CD1c-positive myeloid dendritic cell (primary cell): ENCODE measurements around the gene TMED6.

Experiments
- DNase-seq: peaks from one replicate; pipeline ENCODE4 v3.0.0-alpha.2; 2016; ENCODE audit errors: extremely low spot score

The TMED6 gene

DNA sequence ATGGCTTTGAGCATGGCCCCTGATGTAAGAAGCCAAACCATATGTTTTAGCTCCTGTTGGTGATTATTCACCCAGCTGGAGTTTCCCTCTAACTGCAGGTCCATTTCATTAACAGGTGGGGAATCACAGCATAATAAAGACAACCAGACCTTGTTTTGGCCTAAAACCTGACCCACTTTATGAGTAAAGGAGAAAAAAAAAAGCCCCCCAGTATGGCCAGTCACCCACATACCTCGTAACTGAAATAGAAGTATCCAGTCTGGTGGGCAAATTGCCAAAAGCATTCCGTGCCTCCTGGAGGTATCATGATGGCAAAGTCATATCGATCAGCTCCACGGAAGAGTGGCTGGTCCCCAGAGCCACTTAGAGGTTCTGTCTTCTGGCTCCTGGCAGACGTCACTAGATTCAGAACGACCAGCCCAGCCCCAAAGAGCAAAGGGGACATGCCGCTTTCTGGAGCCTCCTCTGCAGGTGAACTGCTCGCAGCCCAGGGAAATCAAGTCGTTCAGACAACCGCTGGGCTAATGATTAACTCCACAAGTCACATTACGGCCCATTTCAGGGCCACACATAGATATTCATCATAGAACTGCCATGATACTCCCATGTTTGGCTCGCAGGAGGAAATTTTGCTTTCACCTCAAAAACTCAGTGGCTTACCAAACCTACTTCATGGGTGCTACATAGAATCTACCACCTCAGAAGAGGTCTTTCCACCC lies at the start of gene TMED6:
Gene TMED6 (minus strand): TSS at position 478 of the 719 bp plus-strand sequence. CDS start 33 bp downstream, at position 445.
- DNase-seq = no peak

- no peak for DNase-seq
Measured at GRCh38 chr16:69399361-69399760, 47.8 kb upstream of the TMED6 start.

GRCh38 chr16:69397821-69398521 lies 46.4 kb upstream of the TMED6 start:
- peak; percentile 43 for DNase-seq

GRCh38 chr16:69396187-69397061 lies 44.8 kb upstream of the TMED6 start:
- DNase-seq = peak; percentile 91

- DNase-seq = no peak
Measured at GRCh38 chr16:69395859-69396186, 44.2 kb upstream of the TMED6 start.

DNA sequence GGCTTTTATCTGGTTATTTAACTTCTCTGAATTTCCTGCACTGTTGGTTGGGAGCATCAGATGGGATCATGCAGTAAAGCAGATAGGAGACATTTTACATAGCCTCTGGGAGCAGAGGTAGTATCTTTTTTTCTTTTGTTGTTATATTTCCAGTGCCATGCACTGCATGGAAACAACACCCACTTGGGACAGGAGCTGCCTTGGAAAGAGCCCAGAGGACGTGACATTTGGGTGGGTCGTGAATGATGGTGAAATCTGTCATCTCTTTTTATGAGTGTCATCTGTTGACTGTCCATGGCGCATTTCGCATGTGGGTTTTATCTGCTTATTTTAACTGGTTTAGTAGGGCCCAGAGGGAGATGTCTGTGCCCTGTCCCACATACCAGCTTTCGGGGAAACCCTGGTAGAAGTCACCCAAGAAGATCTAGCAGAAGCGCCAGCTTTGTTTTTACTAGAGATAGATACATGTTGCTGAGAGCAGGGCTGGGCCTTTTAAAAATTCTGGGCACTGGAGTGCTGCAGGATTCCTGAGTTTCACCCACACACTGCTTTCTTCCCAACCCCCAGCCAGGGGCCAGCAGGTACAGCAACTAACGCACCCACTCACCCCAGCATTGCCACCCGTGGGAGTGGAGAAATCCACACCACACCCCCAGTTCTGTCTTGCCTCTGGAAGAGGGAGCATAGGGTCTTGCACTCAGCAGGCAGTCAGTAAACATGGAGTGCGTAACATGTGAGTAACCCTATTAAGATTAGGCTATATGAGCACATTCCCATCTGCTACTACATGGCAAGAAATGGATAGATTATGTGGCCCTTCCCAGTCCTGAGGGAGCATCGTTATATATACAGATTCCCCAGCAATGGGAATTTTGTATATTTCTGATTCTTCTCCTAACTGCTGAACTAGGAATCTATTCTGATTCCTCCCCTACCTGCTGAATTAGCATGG lies 42.6 kb upstream of the TMED6 start:
- DNase-seq = no peak

- no peak for DNase-seq
Measured at GRCh38 chr16:69386596-69386995, 35.0 kb upstream of the TMED6 start.

GRCh38 chr16:69384974-69385373 lies 33.4 kb upstream of the TMED6 start:
- DNase-seq = no peak

GRCh38 chr16:69382421-69382820 lies 30.8 kb upstream of the TMED6 start:
- DNase-seq = no peak

GRCh38 chr16:69381231-69381630 lies 29.6 kb upstream of the TMED6 start:
- DNase-seq = peak; percentile 35

- no peak for DNase-seq
Measured at GRCh38 chr16:69378760-69379159, 27.2 kb upstream of the TMED6 start.

GRCh38 chr16:69378036-69378435 lies 26.4 kb upstream of the TMED6 start:
- no peak for DNase-seq

- no peak for DNase-seq
Measured at GRCh38 chr16:69376393-69377059, 24.9 kb upstream of the TMED6 start.

DNA sequence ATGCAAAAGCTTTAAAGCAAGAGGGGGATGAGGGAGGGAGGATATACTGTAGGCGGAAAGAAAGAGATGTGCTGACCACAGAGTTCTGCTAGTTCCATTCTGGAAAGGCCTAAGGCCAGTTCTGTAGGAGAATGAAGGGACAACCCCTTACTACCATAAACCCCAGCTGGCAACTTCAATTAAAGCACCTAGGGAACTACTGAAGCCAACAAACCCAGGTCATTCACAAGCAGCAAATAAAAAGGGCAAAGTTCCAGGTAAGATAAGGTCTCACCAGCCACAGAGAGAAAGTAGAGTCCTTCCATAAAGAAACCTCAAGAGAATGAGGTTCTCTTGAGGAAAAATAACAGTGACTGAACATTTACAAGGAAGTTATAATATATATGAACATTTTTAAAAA lies 21.4 kb upstream of the TMED6 start:
- no peak for DNase-seq

DNA sequence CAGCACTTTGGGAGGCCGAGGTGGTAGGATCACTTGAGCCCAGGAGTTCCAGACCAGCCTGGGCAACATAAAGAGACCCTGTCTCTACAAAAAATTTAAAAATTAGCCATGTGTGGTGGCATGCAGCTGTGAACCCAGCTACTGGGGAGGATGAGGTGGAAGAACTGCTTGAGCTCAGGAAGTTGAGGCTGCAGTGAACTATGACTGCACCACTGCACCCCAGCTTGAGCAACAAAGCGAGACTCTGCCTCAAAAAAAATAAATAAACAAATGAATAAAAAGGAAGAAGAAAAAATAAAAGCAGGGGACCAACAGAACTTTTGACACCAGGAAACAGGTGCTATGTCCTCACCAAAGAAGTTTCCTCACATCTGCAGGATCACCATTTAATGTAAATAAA lies 20.0 kb upstream of the TMED6 start:
- DNase-seq = no peak

DNA sequence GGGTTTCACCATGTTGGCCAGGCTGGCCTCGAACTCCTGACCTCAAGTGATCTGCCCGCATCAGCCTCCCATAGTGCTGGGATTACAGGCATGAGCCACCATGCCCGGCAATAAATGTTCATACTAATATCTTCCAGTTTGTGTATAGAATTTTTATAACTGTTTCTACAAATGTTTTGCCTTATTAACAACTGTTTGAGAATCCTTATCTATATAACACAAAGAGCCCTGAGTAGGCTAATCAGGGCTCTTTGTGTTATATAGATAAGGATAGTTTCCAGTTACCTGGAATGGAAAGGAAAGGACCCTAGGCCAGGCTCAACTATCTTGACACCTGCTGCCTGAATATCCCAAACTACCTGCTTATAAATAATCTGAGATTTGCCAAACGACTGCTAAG lies 17.3 kb upstream of the TMED6 start:
- DNase-seq = no peak

- DNase-seq = no peak
Measured at GRCh38 chr16:69367980-69368379, 16.4 kb upstream of the TMED6 start.

DNA sequence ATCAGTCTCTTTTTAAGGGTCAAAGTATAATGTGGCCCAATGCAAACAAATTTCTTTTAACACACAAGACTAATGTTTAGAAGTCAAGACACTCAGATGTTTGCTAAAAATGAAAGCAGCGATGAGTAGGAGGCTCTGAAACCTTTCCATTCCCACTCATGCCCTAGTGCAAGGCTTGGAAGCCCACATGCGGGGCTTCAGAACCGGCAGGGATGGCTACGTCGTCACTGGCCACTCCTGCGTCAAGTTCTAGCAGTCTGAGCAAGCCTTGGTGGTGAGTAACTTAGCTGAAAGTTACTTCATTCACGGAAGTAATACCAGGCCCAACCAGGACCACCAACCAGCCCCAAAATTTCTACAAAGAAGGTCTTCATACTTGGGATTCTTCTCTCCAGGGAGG lies 14.8 kb upstream of the TMED6 start:
- DNase-seq = no peak

DNA sequence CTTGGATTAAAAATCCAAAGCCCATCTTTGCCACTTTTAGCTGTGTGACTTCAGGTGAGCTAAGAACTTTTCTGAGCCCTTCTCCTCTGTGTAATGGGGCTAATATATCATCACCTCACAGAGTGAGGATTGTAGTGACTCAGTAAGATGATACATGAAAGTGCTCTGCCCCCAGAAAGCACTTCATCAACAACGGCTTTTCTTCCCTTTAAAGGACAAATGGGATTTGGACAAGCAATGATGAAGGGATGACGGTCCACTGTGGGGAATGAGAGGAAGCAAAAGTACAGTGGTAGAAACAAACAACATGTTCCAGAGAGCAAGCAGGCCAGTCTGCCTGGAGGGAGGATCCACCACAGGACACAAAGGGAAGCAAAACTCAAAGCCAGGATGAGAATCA lies 14.3 kb upstream of the TMED6 start:
- DNase-seq = no peak

GRCh38 chr16:69364088-69364487 lies 12.5 kb upstream of the TMED6 start:
- DNase-seq = no peak

- DNase-seq = no peak
Measured at GRCh38 chr16:69363281-69363717, 11.7 kb upstream of the TMED6 start.
